Measurements from ENCODE around the gene HACD2.
"Not testable (repeated sequence)": the region's sequence is repeated elsewhere in the genome, so short reads cannot be mapped to it uniquely, and the experiment has no call there.

The HACD2 gene

GRCh38 chr3:123584988-123585937, at the start of gene HACD2:
Gene HACD2, minus strand, starts transcription at chr3:123585053. Its CDS starts 26 bp downstream, at chr3:123585027.
- peak; percentile 96 for DNase-seq (ENCODE audit: low spot score)

DNA sequence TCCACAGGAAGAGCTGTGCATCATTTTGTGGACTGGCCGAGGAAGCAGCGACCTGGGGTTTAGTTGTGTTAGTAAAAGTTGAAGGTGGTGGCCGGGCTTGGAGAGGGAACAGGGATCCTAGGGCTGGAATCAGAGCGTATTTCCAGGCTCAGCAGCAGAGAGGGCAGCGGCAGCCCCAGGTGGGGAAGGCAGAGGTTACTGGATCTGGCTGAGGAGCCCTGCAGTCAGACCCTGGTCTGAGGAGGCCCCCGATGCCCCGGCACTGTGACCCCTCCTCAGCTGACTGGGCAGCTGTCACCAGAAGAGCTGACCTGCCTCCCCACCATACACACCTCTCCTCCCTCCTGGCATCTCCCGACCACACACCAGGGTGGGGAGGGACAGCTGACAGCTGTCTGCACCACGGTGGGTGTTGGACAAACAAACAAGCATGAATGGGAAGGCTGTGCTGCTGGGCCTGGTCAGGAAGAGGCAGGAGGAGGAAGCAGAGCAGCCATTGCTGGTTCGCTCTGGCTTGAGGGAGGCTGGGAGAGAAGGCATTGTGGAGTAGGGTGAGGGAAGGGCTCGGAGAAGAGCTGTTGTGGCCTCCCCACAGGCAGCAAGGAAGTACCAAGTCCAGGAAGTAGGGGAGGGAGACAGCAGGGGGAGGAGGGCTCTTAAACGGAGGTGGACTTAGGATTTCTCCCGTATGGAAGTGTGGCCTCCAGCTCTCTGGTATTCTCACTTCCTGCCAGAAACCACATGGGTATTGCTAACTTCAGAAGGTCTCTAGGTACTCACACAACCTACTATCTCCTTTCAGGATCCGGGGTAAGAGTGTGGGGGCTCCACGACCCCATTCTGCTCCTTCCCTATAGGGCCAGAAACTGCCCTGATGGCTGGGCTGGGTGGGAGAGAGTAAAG, 49.5 kb upstream of the HACD2 start:
- DNase-seq (ENCODE audit: low spot score) = no peak

- DNase-seq (ENCODE audit: low spot score) = no peak
These were observed 48.7 kb upstream of the HACD2 start for GRCh38 chr3:123633530-123633929.

GRCh38 chr3:123632161-123632655, 47.4 kb upstream of the HACD2 start:
- peak; percentile 36 for DNase-seq (ENCODE audit: low spot score)

- DNase-seq (ENCODE audit: low spot score) = no peak
These were observed 44.8 kb upstream of the HACD2 start for GRCh38 chr3:123629747-123630047.

DNA sequence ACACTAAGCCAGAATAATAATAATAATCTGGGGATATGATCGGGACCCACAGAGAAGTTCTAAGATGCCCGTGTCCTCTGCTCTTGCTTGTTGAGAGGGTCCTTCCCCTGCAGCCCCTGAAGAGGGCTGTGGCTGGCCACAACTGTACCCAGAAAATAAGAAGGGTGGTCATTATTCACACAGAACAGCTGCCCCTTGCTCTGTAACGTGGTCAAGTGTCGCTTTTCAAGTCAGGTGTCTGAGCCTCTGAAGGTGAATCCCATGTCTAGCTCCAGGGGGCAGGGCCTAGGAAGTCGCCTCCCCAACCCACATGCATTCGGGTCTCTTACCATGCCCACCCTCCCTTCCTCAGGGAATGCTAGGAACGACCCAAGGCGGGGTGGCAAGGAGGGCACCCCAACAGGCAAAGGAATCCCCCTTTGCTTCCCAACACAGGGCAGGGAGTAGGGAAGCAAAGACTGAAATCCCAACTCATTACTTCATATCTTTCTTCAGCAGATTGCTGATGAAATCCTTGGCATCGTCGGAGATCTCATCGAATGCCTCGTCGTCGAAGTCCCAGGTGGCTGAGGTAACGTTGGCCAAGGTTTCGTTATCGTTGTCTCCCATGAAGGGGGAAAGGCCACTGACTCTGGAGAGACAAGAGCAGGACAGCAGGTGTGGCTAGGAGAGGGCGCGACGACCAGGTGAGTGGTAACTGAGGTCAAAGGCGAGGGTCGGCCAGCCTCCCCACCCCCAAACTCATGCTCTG, 44.3 kb upstream of the HACD2 start:
- no peak for DNase-seq (ENCODE audit: low spot score)

DNA sequence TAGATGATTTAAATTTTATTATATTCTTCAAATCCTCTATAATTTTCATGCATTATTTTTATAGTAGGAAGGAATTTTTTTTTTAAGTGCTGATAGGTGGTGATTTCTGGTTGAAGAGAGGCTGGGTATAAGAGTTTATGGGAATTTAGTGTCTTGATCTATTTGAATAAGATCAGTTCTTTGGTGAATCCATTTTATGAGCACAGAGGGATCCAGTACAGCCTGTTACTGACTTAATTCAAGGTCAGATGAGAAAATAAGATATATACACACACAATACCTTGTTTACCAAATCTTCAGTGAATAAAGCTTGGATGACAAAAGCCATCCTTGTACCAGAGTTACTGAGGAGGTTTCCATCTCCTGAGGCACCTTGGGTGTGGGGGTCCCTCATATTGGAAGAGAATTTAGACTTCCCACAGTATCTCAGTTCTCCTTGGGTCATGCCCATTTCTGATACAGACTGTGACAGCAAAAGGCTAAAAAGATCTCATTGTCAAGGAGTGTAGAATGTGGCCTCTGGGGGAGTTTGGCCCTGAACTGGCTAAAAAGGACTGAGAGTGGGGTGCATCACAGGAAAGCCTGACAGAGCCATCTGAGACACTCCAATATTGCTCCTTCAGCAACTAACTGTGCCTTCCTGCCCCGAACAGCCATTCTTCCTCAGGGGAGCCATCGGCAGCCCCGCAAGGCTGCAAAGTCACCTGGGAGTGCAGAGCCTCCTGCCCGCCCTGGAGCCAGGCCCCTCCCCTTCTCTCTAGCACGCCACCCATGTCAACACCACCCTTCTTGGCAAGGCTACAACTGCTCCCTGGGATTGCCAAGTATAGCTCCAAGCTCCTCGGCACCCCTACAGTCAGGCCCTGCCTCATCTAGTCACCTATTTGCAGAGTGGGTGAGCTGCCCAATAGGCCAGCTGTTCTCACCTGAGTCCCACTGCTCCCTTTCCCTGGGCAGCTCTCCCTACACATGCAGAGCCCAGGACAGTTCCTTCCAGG, 43.1 kb upstream of the HACD2 start:
- DNase-seq (ENCODE audit: low spot score) = no peak

GRCh38 chr3:123626881-123627280, 42.0 kb upstream of the HACD2 start:
- DNase-seq (ENCODE audit: low spot score) = no peak

- no peak for DNase-seq (ENCODE audit: low spot score)
These were observed 39.4 kb upstream of the HACD2 start for GRCh38 chr3:123624302-123624701.

DNA sequence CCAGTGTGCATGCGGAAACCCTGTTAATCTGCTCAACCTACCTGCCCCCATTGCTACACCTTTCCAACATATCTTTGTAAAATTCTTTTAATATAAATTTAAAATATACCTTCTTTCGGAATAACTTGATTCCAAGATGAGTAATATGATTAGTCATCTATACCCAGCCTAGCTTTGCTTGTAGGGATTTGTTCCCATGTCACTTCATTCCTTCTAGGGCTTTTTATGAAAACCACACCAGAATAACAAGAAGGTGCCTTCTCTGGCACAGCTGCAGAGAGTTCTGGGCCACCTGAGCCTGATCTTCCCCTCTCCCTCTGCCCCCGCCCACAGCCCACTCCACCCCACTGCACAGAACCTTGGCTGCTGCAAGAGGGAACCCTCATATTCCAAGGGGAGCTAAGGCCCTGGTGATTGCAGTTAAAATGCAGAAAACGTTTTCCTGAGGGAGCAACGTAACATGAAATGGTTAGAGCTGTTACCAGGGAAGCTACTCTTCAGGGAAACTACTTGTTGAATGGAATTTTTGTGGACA, 38.6 kb upstream of the HACD2 start:
- DNase-seq (ENCODE audit: low spot score) = no peak

GRCh38 chr3:123622766-123623165, 37.9 kb upstream of the HACD2 start:
- DNase-seq (ENCODE audit: low spot score) = no peak

DNA sequence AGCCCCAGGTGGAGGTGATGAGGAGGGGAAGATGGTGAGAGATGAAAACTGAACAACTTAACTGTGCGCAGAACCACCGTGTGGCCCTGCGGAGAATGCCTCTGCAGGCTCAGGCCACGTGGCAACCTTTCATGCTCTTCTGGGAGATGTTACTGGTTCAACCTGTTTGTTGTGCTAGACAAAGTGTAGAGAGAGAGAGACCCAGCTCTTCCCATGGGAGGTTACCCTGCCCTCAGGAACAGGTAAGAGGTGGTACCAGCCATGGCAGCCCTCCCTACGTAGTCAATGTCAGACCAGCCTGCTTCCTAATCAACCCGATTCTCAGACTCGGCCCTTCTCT, 37.0 kb upstream of the HACD2 start:
- DNase-seq (ENCODE audit: low spot score) = no peak

- DNase-seq (ENCODE audit: low spot score) = no peak
These were observed 36.5 kb upstream of the HACD2 start for GRCh38 chr3:123621186-123621849.

GRCh38 chr3:123620343-123620742, 35.5 kb upstream of the HACD2 start:
- DNase-seq (ENCODE audit: low spot score) = no peak

DNA sequence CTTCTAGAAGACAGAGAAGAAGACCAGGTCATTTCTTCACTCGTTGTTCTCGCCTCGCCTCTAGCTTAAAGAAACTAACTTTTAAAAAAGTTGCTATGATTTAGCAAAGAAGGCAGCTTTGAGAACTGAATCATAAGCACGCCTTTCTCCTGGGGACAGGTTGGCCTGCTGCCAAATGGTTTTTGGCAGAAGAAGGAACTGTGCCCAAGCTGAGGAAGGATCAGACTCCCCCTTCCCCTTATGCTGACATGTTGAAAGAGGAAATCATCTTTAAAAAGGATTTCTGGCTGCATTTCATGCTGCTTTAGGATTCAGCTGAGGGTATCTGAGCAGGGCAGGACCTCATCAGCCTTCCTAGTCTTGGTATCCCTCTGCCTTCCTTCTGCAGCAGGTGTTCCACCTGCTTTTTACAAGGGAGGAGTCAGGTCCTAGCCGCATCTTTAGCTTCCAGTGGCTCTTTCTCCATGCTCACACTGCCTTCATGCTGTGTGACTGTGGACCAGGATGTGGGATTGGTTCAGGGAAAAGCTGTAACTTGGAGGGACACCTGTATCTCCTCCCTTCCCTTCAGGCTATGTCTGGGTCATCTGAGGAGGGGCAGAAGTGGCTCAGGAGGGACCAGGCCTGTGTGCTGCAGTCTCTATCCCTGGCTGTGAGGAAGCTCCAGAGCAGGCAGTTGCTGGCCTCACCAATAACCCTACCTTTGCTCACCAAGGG, 34.1 kb upstream of the HACD2 start:
- DNase-seq (ENCODE audit: low spot score) = peak; percentile 40

GRCh38 chr3:123618076-123618708, 33.3 kb upstream of the HACD2 start:
- DNase-seq (ENCODE audit: low spot score) = no peak

DNA sequence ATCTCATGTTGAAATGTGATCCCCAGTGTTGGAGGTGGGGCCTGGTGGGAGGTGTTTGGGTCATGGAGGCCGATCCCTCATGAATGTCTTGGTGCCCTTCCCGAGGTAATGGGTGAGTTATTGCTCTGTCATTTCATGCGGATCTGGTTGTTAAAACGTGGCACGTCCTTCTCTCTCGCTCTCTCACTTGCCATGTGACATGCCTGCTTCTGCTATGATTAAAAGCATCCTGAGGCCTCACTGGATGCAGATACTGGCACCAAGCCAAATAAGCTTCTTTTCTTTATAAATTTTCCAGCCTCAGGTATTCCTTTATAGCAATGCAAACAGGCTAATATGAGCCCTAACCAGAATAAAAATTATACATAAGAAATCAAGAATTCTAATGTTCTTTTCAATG, 31.7 kb upstream of the HACD2 start:
- DNase-seq (ENCODE audit: low spot score) = no peak

DNA sequence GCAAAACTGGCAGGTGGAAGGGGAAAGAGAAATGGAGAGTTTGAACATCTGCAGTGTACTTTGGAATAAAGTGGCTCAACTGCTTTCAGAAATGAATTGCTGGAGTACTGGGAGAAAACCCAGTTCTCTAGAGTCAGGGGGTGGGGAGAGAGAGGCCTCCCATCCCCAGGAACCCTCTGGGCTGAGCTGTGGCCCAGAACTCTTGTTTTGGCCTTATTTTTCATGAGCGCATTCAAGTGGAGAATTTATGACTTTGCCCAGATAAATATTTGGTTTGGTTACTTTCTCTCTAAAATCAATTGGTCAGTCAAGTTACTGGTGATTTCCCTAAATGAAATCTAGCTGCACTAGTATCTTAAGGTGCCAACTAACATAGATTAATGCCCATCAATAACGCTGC, 28.7 kb upstream of the HACD2 start:
- DNase-seq (ENCODE audit: low spot score) = no peak

DNA sequence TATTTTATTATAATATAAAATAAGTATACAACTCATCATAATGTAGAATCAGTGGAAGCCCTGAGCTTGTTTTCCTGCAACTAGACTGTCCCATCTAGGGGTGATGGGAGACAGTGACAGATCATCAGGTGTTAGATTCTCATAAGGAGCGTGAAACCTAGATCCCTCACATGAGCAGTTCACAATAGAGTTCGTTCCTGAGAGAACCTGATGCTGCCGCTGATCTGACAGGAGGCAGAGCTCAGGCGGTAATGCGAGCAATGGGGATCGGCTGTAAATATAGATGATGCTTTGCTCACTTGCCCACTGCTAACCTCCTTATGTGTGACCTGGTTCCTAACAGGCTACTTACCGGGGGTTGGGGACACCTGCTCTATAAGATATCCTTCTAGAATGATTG, 26.8 kb upstream of the HACD2 start:
- DNase-seq (ENCODE audit: low spot score) = not testable (repeated sequence)
